Prostate gland (tissue), 1 donor: Measurements from ENCODE around the gene CHAC2.

ENCODE experiments used
- POLR2A ChIP-seq: fragments of 450-650 bp; IDR thresholded peaks from one replicate; pipeline ENCODE4 v1.6.1; 2016; ENCODE audit warnings: antibody characterized with exemption, mild to moderate bottlenecking
- POLR2AphosphoS5 ChIP-seq: sonication (generic); formaldehyde crosslinking; IDR thresholded peaks from one replicate; pipeline ENCODE4 v1.6.1; 2017; ENCODE audit warnings: antibody characterized with exemption

GRCh38 chr2:53756644-53757043 is 11.0 kb upstream of the CHAC2 start:
- TF ChIP-seq POLR2A (no peak), POLR2AphosphoS5 (no peak)
